ENCODE measurements around the gene CCDC68.

- TF ChIP-seq CTCF (IDR thresholded peaks at IDR 0.05) (no peak), POLR2A (IDR thresholded peaks at IDR 0.05) (no peak)
These were observed 49.7 kb downstream of the CCDC68 start for GRCh38 chr18:54909538-54909937.

Data from lower leg skin (tissue), 3 donors.